Renal cortical epithelial cell (primary cell): ENCODE data around the gene GPR45. TPM values are rescaled to one million over a fixed set of nuclear protein-coding genes. Genes with fewer than 3 reads are reported as not detected.
A peak's percentile ranks its signal among the peaks of the same experiment; 100 is the strongest.

Experiments used
- DNase-seq: peaks from one replicate; pipeline ENCODE4 v3.0.0-alpha.2; 2011; ENCODE audit warnings: low read depth
- total RNA-seq: library from RNA; depleted of rRNA; stranded (reverse); fragments of >200 nt; gene quantifications from 2 replicates; pipeline ENCODE4 v1.2.3, GENCODE V29; 2014

GPR45 gene
- total RNA-seq, 1 donor from 2014 or later, result not detected

DNA sequence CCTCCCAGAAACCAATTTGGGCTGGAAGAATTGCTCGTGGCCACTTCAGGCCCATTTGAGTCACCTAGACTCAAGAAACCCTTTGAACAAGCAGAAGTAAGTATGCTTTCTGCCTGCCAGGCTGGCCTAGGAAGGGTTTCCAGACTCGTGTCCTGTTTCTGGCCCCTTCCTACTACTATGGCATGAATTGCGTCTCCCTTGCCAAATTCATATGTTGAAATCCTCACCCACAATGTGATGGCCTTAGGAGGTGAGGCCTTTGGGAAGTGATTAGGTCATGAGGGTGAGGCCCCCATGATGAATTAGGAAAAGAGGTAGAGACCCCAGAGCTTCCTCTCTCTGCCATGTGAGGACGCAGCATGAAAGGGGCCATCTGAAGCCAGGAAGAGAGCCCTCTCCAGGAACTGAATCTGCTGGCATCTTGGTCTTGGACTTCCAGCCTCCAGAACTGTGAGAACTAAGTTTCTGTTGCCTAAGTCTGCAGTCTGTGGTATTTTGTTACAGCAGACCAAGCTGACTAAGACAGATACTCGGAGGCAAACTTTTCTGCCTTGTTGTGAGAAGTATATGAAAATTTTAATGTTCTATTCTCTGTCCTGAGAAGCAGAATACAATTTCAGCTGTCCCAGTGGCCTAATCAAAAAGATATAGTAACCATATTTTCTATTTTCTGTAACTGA is 13.1 kb downstream of the GPR45 start:
- DNase-seq, result no peak

DNA sequence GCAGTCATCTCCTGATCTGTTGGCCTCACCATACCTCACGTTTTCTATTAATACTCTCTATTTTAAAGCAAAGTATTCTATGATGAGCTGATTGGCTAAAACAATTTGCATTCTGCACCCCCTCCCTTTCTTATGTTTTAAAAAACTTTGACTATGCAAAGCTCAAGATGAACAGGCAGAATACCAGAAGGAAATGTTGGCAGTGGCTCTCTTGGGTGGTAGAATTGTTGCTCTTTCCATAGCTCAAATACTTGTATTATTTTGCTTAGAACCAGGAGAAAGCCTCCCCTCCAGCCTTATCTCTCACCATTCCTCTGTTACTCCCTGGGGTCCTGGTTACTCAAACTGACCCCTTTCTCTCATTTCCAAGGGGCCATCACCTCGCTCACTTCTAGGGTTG is 14.4 kb downstream of the GPR45 start:
- DNase-seq, result no peak

DNA sequence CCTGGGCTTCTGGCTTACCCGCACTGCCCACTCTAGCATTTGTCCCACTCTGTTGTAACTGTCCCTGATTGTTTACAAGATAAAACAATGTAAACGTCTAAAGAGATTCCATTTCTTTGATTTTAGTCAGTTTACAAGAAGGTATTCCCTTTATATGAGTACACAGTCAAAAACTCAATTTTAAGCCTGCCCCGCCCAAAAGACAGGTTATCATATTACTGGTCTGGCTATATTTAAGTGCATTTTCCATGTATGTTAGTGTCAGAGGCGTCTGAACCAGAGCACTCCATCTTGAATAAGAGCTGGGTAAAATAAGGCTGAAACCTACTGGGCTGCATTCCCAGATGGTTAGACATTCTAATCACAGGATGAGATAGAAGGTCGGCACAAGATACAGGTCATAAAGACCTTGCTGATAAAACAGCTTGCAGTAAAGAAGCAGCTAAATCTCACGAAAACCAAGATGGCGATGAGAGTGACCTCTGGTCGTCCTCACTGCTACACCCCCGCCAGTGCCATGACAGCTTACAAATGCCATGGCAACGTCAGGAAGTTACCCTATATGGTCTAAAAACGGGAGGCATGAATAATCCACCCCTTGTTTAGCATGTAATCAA is 15.0 kb downstream of the GPR45 start:
- DNase-seq, result no peak

DNA sequence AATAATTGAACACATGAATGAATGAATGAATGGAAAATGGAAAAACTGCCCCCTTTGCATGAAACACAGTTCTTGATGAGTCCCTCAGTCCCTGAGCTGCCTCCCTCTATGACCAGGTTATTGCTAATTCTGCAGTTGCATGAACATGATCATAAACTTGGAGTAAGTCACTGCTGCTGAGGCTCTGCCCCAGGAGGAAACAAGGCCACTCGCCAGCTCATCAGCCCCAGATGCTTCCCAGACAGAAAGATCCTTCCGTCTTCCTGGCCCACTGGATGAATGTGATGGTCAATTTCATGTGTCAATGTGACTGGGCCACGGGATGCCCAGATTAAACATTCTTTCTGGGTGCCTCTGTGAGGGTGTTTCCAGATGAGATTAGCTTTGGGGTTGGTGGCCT is 16.4 kb downstream of the GPR45 start:
- no peak for DNase-seq

DNA sequence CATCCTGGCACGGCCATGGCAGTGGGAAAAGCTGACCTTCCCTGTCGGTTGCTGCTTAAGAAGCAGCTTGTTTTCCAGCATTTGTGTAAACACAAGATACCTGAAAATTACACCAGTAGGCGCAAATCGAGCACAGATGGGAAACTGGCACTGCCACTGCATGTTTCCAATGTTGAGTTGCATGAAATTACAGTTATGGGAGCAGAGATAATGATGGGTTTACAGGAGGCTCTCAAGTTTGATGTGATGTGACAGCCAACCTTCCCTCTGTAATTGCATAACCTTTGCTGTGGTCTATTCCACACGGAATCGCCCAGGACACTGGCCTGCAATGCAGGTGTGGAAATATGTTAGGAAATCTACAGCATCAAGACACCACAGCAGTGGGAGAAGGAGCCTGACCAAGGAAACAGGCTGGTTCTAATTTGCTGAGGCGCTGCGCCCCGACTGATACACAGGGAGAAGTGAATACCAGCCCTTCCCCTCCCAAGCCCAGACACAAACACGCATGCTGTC is 17.4 kb downstream of the GPR45 start:
- no peak for DNase-seq

DNA sequence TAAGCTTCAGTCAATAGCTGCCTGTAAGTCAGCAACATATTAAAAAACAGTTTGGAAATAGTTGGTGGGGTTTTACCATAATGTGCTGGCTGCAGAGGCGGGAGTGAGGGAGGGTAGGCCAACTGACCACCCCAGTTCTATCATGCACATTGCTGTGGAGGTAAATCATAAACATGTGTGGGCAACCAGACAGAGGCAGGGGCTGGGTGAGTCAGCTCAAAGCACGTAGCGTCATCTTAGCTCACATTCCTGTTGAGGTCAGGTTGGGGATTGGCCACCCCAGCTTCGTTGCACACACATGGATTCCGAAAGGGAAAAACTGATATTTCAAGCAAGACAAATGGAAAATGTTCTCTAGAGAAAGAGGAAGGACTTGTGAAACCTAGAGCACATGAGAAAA is 19.5 kb downstream of the GPR45 start:
- peak; percentile 94 for DNase-seq

DNA sequence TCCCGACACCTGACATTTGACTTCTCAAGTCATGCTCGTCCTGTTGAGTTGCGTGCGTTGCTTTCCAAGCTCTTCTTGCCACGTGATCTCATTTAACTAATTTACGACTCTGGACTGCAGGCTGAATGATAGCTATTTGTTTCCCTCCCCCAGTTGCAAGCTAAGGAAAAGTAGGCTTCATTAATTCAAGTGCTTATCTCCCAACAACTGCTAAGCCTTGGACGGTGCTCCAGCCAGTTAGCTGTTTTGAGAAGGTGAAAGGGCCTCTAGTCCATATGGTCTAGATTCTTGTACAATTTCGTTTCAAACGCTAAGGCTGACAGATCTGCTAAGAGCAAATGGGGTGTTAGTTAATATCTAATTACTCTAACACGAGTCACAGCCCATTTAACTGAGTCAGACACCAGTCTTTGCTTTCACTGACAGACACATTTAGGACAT is 21.1 kb downstream of the GPR45 start:
- peak; percentile 73 for DNase-seq

DNA sequence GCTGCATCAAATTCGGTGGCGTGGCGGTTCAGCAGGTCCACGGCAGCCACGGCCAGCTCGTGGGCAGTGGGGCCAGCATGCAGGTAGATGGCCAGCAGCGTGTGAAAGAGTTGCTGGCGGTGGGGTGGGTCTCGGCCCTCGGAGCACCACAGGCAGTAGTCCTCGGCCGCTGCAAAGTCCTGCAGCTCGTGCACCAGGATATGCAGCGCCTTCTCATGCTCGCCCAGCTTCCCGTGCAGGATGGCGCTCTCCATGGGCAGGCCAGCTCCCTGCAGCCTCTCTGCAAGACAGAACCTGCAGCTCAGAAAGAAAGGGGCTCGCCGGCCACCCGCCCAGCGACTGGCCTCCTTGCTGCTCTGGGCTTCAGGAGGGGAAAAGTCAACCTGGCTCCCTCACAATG is 27.9 kb downstream of the GPR45 start:
- DNase-seq, result no peak

DNA sequence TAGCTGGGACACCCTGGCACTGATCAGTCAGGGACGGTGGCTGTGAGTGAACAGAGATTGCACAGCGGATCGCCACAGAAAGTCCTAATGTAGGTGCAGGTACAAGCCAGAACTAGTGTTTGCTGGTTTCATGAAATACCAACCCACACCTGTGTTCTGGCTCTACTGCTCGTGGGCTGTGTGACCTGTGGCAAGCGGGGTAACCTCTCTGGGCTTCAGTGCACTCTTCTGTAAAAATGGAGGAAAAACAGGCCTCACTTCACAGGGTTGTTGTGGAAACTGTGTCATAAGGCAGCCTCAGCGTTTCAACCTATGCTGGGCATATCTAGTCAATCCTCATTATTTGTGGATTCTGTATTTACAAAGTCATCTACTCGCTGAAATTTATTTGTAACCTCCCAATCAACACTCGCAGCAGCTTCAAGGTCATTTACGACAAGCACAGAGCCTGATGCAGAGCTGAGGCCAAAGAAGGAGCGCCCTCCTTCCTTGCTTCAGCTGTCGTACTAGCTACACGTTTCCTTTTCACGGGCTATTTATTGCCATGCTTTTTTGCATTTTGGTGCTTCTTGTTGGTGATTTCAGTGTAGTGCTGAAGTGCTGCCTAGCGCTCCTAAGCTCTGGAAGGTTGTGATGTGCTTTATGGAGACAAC is 30.0 kb downstream of the GPR45 start:
- no peak for DNase-seq

DNA sequence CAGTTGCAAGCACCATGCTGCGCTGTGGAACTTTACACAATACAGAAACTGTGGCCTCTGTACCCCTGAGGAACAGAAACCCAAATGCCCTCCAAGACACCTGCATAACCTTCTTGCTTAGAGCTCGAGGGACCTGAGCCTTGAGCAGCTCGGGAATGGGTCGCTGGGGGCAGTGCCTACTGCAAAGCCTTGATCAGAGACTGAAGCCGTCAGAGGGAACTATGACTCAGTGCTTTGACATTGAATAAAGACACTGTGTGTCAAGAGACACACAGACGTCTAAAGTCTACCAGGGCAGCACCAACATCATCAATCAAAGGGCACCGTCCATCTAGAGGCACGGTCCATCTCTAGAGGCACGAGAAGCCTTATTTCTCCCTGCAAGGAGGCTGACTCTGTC is 30.6 kb downstream of the GPR45 start:
- DNase-seq, result no peak

DNA sequence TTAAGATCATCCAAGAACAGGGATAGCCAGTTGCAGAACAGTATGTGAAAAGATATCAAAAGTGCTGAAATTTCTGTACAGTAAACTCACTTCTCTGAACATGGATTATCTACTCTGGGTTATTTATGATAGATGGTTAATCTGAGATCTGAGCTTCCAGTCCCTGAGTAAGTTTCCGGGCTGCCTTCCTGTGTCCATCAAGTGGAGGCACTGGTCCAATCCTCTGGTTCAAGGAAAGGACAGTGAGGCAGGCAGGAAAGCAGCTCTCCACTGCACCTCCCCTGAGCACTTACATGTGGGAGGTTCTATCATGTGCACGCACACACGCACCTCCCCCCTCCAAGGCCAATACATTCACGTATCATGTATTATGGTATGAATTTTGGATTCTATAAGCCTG is 32.5 kb downstream of the GPR45 start:
- no peak for DNase-seq

DNA sequence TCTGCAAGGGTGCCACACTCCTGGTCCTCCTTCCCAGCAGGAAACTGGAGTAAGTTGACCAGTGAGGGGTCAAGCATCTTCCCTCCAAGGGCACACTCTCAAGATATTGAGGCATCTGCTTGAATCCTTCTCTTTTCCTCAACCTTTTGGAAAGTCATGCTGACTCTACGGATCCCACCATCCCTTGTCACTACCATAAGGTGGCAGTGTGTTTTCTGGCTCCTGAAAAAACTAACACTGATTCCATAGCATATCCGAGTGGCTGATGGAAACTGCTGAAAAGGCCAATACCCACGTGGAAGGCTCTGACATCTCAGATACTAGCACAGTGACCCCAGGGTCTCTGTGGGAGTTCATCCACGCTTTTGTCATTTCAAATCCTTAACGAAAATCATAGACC is 37.1 kb downstream of the GPR45 start:
- DNase-seq, result no peak

DNA sequence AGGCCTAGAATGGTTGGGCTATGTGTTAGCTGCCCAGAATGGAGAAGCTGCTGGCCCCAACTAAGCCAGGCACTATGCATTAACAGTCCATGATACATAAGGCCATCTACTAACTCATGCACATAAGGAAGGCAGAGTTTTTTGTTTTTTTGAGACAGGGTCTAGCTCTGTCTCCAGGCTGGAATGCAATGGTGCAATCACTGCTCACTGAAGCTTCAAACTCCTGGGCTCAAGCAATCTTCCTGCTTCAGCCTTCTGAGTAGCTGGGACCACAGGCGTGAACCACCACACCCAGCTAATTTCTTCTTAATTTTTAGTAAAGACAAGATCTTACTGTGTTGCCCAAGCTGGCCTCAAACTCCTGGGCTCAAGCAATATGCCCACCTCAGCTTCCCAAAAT is 37.6 kb downstream of the GPR45 start:
- DNase-seq, result peak; percentile 67

DNA sequence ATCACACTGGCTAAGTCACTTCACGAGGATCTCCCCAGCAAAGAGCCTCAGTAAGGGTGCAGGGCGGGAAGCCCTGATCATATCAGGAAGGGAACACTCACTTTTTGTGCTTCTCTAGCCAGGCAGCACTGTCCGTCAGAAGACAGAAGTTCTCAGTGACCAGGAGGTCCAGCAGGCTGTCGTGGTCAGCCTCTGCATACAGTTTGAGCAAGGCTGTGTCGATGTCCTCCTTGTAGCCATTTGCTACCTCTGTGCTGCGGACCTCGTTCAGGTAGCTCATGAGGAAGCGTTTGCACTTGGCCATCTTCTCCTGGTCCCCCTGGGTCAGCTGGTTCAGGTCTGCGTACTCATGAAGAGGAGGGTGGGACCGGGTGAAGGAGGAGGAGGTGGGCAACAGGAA is 38.7 kb downstream of the GPR45 start:
- no peak for DNase-seq

DNA sequence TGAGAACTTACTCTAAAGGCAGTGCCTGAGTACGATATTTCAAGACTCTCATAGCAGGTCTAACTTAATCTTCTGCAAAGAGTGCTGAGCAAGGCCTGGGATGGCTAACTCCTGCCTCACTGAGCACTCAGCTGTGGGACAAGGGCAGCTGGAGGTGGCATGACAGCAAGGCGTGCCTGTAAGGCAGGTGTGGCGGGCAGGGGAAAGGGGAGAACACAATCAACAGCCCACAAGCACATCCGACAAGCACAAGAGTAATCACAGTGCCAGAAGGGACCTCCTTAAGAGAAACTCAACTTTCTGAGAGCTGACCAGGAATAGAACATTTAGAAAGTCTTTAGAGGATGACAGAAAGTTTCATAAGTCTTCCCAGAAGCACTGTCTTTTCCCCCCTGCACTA is 42.0 kb downstream of the GPR45 start:
- no peak for DNase-seq

DNA sequence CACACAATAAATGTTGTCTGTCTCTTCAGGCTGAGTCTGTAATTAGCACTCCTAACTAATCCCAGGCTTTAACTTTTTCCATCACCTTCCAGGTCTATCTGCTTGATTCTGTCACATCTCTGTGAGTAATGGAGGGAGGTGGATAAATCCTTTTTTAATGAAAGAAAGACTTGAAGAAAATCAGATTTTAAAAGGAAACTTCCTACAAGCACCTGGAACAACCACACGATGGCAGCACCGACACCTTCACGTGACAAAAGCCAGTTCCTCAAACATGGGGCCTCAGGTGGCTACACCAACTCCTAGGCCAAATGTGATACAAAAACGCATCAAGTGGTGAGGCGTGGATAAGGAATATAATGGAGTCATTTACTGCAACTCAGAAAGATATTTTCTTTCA is 46.1 kb downstream of the GPR45 start:
- DNase-seq, result peak; percentile 47

DNA sequence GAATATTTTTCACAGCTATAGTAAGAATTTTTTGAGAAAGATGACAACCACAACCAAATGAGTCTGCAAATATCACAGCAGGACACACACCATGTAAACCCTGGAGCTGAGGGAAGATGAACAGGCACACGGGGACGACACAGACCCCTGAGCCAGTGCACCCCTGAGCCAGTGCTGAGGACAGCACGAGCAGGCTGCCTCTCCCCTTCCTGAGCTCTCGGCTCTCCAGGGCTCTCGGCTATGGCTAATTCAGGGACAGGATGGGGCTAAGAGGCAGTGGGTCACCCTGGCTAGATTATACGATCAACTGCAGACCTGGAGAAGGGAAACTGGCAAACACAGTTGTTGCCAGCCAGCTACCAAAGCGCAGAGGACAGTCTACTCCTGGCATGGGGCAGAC is 46.6 kb downstream of the GPR45 start:
- DNase-seq, result no peak

DNA sequence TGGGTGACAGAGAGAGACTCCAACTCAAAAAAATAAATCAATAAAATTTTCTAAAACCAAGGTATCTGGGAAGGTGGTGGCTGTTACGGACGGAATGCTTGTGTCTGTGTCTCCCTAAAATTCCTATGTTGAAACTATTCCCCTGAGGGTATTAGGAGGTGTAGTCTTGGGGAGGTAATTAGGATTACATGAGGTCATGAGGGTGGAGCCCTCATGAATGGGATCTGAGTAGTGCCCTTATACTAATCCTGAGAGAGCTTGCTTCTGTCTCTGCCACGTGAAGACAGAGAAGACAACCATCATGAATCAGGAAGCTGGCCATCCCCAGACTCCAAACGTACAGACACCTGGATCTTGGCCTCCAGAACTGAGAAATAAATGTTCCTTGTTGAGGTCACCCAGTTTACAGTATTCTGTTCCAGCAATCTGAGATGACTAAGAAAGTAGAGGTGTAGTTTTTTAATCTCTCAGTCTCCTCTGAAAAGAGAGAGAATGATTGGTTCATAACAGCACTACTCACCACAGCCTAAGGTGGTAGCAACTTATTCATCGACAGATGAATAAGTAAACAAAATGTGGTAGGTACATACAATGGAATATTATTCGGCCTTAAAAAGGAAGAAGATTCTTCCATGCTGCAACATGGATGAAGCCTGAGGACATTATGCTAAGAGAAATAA is 49.6 kb downstream of the GPR45 start:
- DNase-seq, result no peak

DNA sequence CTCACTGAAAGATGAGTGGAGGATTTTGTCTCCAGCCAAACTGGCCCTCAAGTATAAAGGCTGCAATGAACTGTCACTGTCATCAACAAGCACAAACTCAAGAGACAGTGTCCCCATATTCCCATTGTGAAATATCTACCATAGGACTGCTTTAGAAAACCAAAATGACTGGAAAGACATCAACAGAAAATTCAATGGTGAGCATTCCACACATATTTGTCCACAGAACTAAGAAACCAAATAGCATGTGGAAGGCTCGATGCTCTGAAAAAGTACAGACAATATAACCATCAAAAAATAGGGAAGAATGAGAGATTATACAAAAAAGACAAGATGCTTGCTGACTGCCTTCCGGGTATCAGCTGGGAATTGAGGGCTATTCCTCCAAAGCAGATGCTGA is 50.4 kb downstream of the GPR45 start:
- DNase-seq, result no peak
